Upper lobe of right lung (tissue), 1 donor: ENCODE measurements around the gene CRTC1. TPM values are rescaled to one million over a fixed set of nuclear protein-coding genes. Genes with fewer than 3 reads are reported as not detected.

Experiments
- ATAC-seq: fragments of 200-7000 bp; cut with Tn5 transposase; one replicate; pipeline ENCODE4 v1.9.1; 2020; ENCODE audit warnings: mild to moderate bottlenecking, moderate library complexity
- DNase-seq: peaks from one replicate; pipeline ENCODE4 v3.0.0-alpha.2; 2020
- H3K27ac ChIP-seq: fragments of 200-600 bp; one replicate; pipeline ENCODE4 v1.8.0; 2022
- H3K27me3 ChIP-seq: fragments of 200-600 bp; one replicate; pipeline ENCODE4 v1.8.0; 2022; ENCODE audit warnings: mild to moderate bottlenecking
- H3K36me3 ChIP-seq: fragments of 200-600 bp; one replicate; pipeline ENCODE4 v1.8.0; 2022
- H3K4me1 ChIP-seq: fragments of 200-600 bp; one replicate; pipeline ENCODE4 v1.8.0; 2022
- H3K4me3 ChIP-seq: fragments of 200-600 bp; one replicate; pipeline ENCODE4 v1.8.0; 2022; ENCODE audit warnings: mild to moderate bottlenecking
- H3K9me3 ChIP-seq: fragments of 200-600 bp; one replicate; pipeline ENCODE4 v1.8.0; 2022
- CTCF ChIP-seq: fragments of 200-600 bp; IDR thresholded peaks from one replicate; pipeline ENCODE4 v1.8.0; 2022; ENCODE audit warnings: antibody characterized with exemption
- intact Hi-C: fragments of 100-400 bp; cut with DNase I; formaldehyde crosslinking; loops from one replicate; pipeline ENCODE4 v1.11.0; 2022
- total RNA-seq: library from RNA; stranded (reverse); fragmentation: NEBNext Ultra II Directional; extraction: Animal tissue kit (Norgen Biotek cat#: 25700); gene quantifications from one replicate; pipeline ENCODE4 v1.2.1, GENCODE V29; 2021
- donor health status: DM: no; HTN: yes; CAD: no; lungs with severe emphysema.

CRTC1 gene
- total RNA-seq, 1 donor from 2014 or later: 13.8 TPM

- Histone ChIP-seq H3K27ac (no peak overlapping the region), H3K4me1 (no peaks in the 10 kb centered on the region), H3K9me3 (no peaks in the 10 kb centered on the region), H3K4me3 (no peak overlapping the region), H3K27me3 (no peaks in the 10 kb centered on the region), H3K36me3 (peaks cover 41% of the 10 kb centered on the region)
- ATAC-seq (no peak), DNase-seq (no peak)
- intact Hi-C loops: no loop called here
- no peak for TF ChIP-seq CTCF
Observed at GRCh38 chr19:18666784-18667183, 16.7 kb upstream of the CRTC1 start.

- no peak for ATAC-seq
- TF ChIP-seq CTCF: no peak
- no peak for DNase-seq
- Histone ChIP-seq H3K4me1 (peaks cover 8% of the 10 kb centered on the region), H3K36me3 (peaks cover 41% of the 10 kb centered on the region), H3K27ac (no peak overlapping the region), H3K9me3 (no peaks in the 10 kb centered on the region), H3K4me3 (no peak overlapping the region), H3K27me3 (no peaks in the 10 kb centered on the region)
- intact Hi-C loops: no loop called here
Observed at GRCh38 chr19:18667531-18668251, 15.8 kb upstream of the CRTC1 start.

GRCh38 chr19:18668252-18668631 is 15.2 kb upstream of the CRTC1 start:
- Histone ChIP-seq H3K27me3 (no peaks in the 10 kb centered on the region), H3K36me3 (peaks cover 41% of the 10 kb centered on the region), H3K27ac (no peak overlapping the region), H3K4me3 (no peak overlapping the region), H3K9me3 (no peaks in the 10 kb centered on the region), H3K4me1 (peaks cover 8% of the 10 kb centered on the region)
- DNase-seq (no peak), ATAC-seq (no peak)
- intact Hi-C loops: no loop called here
- no peak for TF ChIP-seq CTCF

GRCh38 chr19:18668744-18669523 is 14.5 kb upstream of the CRTC1 start:
- Histone ChIP-seq H3K27me3 (no peaks in the 10 kb centered on the region), H3K4me1 (peaks cover 8% of the 10 kb centered on the region), H3K9me3 (no peaks in the 10 kb centered on the region), H3K27ac (no peak overlapping the region), H3K36me3 (peaks cover 41% of the 10 kb centered on the region), H3K4me3 (no peak overlapping the region)
- ATAC-seq (no peak), DNase-seq (no peak)
- TF ChIP-seq CTCF: no peak
- intact Hi-C loops: no loop called here

GRCh38 chr19:18669524-18669817 is 14.0 kb upstream of the CRTC1 start:
- no peak for DNase-seq
- no peak for TF ChIP-seq CTCF
- Histone ChIP-seq H3K4me1 (peaks cover 8% of the 10 kb centered on the region), H3K27me3 (no peaks in the 10 kb centered on the region), H3K27ac (no peak overlapping the region), H3K4me3 (no peak overlapping the region), H3K36me3 (peaks cover 40% of the 10 kb centered on the region), H3K9me3 (no peaks in the 10 kb centered on the region)
- intact Hi-C loops: no loop called here
- ATAC-seq: no peak
